ENCODE results near the gene TRABD2B.

DNA sequence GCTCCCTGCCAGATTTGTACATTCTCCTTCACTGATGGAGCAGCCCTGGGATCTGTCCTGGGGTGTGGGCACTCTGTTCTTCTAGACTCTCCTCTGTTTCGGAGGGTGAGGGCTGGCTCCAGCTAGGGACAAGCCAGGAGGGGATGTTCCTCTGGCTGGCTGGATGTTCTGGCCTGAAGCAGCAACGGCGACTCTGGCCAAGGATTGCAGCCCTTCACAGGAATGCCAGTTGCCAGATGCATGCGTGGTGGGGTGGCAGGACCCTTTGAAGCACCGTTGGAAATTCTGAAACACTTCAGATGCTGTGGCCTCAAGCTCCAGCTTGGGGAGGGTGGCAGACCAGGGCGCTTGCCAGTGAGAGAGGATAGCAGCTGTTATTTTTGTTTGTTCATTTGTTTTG lies 210.9 kb downstream of the TRABD2B start:
- TF ChIP-seq, protein P1, sequence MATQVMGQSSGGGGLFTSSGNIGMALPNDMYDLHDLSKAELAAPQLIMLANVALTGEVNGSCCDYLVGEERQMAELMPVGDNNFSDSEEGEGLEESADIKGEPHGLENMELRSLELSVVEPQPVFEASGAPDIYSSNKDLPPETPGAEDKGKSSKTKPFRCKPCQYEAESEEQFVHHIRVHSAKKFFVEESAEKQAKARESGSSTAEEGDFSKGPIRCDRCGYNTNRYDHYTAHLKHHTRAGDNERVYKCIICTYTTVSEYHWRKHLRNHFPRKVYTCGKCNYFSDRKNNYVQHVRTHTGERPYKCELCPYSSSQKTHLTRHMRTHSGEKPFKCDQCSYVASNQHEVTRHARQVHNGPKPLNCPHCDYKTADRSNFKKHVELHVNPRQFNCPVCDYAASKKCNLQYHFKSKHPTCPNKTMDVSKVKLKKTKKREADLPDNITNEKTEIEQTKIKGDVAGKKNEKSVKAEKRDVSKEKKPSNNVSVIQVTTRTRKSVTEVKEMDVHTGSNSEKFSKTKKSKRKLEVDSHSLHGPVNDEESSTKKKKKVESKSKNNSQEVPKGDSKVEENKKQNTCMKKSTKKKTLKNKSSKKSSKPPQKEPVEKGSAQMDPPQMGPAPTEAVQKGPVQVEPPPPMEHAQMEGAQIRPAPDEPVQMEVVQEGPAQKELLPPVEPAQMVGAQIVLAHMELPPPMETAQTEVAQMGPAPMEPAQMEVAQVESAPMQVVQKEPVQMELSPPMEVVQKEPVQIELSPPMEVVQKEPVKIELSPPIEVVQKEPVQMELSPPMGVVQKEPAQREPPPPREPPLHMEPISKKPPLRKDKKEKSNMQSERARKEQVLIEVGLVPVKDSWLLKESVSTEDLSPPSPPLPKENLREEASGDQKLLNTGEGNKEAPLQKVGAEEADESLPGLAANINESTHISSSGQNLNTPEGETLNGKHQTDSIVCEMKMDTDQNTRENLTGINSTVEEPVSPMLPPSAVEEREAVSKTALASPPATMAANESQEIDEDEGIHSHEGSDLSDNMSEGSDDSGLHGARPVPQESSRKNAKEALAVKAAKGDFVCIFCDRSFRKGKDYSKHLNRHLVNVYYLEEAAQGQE (IDR thresholded peaks at IDR 0.05; ENCODE audit: low read depth, low read length): no peak
- TF ChIP-seq, protein P2, sequence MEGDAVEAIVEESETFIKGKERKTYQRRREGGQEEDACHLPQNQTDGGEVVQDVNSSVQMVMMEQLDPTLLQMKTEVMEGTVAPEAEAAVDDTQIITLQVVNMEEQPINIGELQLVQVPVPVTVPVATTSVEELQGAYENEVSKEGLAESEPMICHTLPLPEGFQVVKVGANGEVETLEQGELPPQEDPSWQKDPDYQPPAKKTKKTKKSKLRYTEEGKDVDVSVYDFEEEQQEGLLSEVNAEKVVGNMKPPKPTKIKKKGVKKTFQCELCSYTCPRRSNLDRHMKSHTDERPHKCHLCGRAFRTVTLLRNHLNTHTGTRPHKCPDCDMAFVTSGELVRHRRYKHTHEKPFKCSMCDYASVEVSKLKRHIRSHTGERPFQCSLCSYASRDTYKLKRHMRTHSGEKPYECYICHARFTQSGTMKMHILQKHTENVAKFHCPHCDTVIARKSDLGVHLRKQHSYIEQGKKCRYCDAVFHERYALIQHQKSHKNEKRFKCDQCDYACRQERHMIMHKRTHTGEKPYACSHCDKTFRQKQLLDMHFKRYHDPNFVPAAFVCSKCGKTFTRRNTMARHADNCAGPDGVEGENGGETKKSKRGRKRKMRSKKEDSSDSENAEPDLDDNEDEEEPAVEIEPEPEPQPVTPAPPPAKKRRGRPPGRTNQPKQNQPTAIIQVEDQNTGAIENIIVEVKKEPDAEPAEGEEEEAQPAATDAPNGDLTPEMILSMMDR (IDR thresholded peaks at IDR 0.05): no peak
- TF ChIP-seq, protein P3, sequence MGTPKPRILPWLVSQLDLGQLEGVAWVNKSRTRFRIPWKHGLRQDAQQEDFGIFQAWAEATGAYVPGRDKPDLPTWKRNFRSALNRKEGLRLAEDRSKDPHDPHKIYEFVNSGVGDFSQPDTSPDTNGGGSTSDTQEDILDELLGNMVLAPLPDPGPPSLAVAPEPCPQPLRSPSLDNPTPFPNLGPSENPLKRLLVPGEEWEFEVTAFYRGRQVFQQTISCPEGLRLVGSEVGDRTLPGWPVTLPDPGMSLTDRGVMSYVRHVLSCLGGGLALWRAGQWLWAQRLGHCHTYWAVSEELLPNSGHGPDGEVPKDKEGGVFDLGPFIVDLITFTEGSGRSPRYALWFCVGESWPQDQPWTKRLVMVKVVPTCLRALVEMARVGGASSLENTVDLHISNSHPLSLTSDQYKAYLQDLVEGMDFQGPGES (IDR thresholded peaks at IDR 0.05; ENCODE audit: low read depth, low read length): no peak
- TF ChIP-seq, protein P4, sequence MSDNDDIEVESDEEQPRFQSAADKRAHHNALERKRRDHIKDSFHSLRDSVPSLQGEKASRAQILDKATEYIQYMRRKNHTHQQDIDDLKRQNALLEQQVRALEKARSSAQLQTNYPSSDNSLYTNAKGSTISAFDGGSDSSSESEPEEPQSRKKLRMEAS (IDR thresholded peaks at IDR 0.05; ENCODE audit: low read depth): no peak
- TF ChIP-seq TEAD4 (IDR thresholded peaks at IDR 0.05; ENCODE audit: borderline replicate concordance, insufficient read depth) (no peak), RAD21 (IDR thresholded peaks at IDR 0.05; ENCODE audit: low read length) (no peak)

All from SK-N-SH (cell line).